Smooth muscle cell of trachea (primary cell): Measurements from ENCODE around the gene GRAMD2B. TPM values are rescaled to one million over a fixed set of nuclear protein-coding genes. Genes with fewer than 3 reads are reported as not detected.

Experiments used
- total RNA-seq: library from RNA; depleted of rRNA; stranded (reverse); fragments of >200 nt; gene quantifications from 2 replicates; pipeline ENCODE4 v1.2.1, GENCODE V29; 2014

GRAMD2B gene
- total RNA-seq = 9.5 and 10.6 TPM in 2 replicates

GRCh38 chr5:126422994-126423788, at the start of gene GRAMD2B:
Gene GRAMD2B (plus strand): TSS chr5:126423409. CDS start chr5:126423607, 198 bp downstream.

Other genes starting within 250 kb of the GRAMD2B start
- 26.6 and 70.7 TPM in 2 replicates for gene ALDH7A1, start 171.8 kb downstream of the GRAMD2B start, total RNA-seq
- gene PHAX, start 177.5 kb downstream of the GRAMD2B start, total RNA-seq = 45.7 and 61.5 TPM in 2 replicates